Stimulated activated CD8-positive, alpha-beta memory T cell treated with anti-CD3 and anti-CD28 coated beads, Interleukin-4, amount 100 ng/mL, for 24 hours (primary cell): ENCODE results near the gene BNIPL.
A peak's percentile ranks its signal among the peaks of the same experiment; 100 is the strongest.

ENCODE experiments used
- DNase-seq: peaks from one replicate; pipeline ENCODE4 v3.0.0-alpha.2; 2020; ENCODE audit warnings: low read depth

The BNIPL gene

DNA sequence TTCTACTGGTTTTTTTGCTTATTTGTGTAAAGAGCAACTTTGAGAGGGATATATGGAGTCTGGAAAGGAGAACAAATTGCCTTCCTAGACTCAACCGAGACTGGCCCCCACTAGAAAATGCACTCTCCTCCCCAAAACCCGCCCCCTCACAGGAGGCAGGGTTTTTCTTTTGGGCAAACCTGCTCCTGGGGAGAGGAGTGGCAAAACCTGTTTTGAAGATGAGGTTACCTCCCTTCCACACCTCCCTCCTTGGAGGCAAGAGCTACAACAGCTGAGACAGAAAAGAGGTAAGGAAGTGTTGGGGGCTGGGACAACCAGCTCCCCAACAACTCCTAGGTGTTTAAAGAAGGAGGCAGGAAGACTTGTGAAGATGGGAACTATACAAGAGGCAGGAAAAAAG is at the start of gene BNIPL:
TSS of gene BNIPL (plus strand) at position 231 of the 400 bp plus-strand sequence. CDS start at position 371, 140 bp downstream.
- DNase-seq, result no peak

GRCh38 chr1:150987924-150988323 is 48.5 kb upstream of the BNIPL start:
- no peak for DNase-seq

DNA sequence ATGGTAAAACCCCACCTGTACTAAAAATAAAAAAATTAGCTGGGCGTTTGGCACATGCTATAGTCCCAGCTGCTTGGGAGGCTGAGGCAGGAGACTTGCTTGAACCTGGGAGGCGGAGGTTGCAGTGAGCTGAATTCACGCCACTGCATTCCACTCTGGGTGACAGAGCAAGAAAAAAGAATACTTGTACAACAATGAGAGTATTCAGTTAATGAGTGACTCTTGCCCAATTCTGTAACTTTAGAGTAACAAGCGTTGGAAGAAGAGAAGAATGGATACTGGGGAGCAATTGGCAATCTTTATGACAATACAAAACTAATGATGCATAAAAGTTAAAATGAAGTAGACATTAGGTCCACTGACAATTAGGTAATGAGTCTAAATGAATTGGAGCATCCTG is 43.8 kb upstream of the BNIPL start:
- DNase-seq, result no peak

DNA sequence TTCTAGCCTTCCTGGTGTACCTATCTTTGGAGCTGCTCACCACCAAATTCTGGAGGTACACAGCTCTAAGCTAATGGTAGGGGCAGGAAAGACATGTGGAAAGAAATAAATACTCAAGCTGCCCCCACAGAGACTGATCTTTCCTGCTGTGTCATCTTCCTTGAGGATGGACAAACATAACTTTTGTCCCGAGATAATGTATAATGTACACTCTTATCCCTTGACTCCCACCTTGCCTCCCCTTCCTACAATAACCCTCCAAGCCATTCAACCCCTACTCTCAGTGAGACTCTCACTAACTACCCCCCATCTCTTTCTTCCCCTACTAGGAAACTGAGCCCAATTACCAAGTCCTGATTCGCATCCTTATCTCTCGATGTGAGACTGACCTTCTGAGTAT is 42.1 kb upstream of the BNIPL start:
- DNase-seq, result no peak

DNA sequence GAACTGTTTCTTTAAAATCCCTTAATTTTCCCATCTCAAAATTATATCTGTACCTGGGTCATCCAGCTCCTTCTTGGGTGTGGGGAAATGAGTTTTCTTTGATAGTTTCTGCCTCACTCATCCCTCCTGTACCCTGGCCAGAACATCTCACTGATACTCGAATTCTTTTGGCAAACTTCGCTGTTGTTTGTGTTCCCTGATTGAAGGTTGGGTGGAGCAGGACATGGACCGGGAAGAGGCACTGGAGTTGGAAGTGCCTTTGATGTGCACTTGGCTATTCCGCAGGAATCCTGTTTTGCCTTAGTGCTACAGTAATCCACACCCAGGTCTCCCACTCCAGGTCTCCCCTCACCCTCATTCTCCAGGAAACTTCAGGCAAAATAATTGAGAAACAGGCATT is 40.9 kb upstream of the BNIPL start:
- no peak for DNase-seq

GRCh38 chr1:150995896-150996295 is 40.5 kb upstream of the BNIPL start:
- no peak for DNase-seq

GRCh38 chr1:150997126-150997872 is 39.1 kb upstream of the BNIPL start:
- no peak for DNase-seq

DNA sequence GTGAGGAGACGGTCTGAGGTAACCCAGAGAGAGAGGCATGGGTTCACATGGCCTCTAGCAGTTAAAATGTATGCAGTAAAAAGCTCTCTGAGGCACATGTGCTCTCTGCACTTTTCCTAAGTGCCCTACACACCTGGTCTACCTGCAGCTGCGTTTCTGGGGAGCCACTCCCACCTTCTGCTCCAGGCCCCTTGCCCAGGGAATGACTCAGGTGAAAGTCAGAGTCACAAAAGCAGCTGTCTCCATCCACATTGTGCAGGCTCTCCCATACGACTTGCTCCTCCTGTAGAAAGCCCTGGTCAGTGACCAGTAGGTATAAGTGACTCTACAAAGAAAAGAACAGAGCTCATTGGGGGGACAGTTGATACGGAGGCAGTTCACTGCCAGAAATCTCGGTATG is 38.4 kb upstream of the BNIPL start:
- no peak for DNase-seq

GRCh38 chr1:150999051-150999674 is 37.2 kb upstream of the BNIPL start:
- no peak for DNase-seq

GRCh38 chr1:150999926-151000325 is 36.5 kb upstream of the BNIPL start:
- no peak for DNase-seq

GRCh38 chr1:151000408-151000807 is 36.0 kb upstream of the BNIPL start:
- DNase-seq, result no peak

DNA sequence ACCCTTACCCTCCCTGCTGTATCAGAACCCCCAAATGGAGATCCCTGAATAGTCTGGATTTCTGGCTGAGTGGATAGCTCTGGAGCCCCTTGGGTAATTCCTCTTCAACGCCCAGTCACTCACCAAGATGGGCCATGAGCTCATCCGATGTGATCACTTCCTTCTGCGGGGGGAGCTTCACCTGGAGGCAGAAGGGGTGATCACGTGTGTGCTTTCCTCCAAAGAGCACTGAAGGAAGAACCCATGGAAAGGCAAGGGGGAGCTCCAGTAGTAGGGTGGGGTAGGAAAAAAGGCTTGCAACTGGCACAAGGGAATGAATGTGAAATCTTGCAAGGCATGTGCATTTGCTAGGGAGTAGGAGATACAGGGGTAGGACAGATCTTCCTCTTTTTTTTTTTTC is 34.8 kb upstream of the BNIPL start:
- DNase-seq, result no peak

- DNase-seq, result no peak
These were observed 34.3 kb upstream of the BNIPL start for GRCh38 chr1:151002051-151002450.

DNA sequence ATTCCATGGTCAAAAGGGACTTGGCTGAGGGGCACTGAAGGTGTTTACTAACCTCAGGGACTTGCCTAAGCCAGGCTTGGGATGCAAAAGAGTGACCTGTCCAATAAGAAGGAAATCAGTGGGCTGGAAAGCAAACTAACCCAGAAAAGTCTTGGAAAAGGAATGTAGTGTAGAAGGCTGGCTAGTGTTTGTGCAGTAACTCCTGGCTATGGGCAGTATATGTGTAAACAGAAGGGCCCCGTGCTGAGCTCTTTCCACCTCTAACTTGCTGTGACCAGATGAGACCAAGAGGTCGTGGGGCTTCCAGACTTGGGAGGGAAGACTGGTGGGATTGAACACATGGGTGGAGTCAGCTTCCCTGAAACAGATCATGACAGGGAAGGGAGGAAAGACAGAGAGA is 33.8 kb upstream of the BNIPL start:
- DNase-seq, result no peak

GRCh38 chr1:151003180-151003579 is 33.2 kb upstream of the BNIPL start:
- DNase-seq, result no peak

DNA sequence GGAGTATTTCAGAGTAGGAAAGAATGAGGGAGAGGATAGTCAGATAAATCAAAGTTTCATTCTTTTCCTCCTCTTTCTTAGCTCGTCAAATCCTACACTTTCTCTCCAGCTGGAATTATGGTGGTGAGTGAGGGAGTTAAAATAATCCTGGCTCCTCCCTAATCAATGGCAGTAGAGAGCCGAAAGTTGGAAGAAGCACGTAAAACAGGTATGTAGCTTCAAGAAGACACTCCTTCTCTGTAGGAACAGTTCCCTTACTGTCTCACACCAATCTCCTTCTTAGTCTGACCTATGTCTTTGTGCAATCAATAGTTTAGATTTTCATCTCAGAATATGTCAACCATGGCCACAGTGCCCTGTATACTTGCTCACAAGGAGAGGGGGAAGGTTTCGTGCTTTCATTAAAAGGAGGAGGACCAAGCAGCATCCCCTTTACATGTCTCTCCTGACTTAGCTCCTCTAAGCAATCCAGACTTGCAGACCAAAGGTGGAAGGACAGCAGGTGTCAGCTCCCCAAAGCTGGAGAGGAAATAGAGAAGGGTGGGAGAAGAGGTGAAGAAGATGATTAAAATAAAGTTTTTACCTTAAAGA is 30.6 kb upstream of the BNIPL start:
- DNase-seq, result no peak

GRCh38 chr1:151006327-151007052 is 29.9 kb upstream of the BNIPL start, which contains the start of gene MINDY1:
MINDY1 (minus strand) TSS chr1:151006902; CDS start chr1:151002617, 4,285 bp downstream.
- no peak for DNase-seq

GRCh38 chr1:151007853-151008243 is 28.5 kb upstream of the BNIPL start:
- no peak for DNase-seq

DNA sequence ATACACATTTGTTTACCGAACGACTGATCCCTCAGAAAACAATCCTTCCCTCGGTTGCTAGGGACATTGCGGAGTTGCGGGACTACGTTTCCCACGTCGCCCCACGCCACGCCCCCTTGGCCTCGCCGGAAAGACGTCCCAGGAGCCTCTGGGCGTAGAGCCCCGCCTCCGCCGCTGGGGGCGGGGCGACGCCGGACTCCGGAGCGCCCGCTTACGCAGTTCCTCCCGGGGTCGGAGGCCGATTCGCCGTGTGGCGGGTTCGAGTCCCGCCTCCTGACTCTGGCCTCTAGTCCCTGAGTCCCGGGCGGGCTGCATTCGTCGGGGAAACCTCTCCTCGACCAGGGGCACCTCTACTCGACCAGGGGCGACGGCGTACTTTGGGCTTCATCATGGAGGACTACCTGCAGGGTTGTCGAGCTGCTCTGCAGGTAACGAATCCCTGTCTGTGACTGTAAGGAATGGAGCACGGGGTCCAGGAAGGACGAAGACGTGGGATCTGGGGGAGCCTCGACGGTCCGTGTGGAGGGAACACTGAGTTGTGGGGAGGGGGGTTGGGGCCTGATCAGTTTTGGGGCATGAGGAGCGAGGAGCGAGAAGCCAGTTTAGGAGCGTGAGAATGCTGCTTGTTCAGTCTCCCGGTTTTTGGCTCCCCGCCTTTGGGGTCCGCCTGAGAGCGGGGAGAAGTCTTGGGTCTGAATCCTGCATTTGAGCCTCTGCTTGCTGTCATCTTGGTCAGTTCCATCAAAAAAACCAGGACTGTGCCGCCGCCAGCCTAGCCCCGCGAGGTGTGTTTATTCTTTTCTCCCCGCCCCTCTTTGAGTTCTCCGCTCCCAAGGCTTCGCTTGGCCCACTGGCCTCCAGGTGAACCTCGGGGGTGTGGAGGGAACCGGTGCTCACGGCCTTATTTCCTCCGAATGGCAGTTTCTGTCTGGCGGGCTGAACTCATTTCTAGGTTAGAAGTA is 27.9 kb upstream of the BNIPL start, which contains the start of gene PRUNE1:
TSS of gene PRUNE1 (plus strand) at position 206 of the 962 bp plus-strand sequence. CDS start at position 390, 184 bp downstream.
- DNase-seq, result peak; percentile 93

DNA sequence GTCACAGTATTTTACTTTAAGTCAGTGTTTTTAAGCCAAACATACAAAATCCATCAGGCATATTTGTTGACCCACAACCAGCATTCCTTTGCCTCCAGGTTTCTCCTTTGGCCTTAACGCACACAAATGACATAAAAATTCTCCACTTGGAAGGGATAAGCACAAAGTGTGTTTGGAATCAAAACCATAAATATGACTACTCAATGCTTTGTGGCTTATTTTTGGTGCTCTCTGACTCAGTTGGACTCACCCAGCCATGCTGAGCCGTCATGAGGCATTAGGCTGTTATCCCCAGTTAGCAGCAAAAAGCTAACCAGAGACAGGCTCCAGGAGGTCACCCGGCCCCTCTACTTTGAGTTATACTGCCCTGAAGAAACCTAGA is 27.2 kb upstream of the BNIPL start:
- DNase-seq, result no peak

GRCh38 chr1:151009674-151010345 is 26.6 kb upstream of the BNIPL start:
- DNase-seq, result no peak
